ENCODE results near the gene SYT1.

SYT1 gene

GRCh38 chr12:79086541-79087296 lies 222.1 kb downstream of the SYT1 start:
- TF ChIP-seq GATA2 (IDR thresholded peaks at IDR 0.05; ENCODE audit: low read depth, low read length), result no peak
- TF ChIP-seq GATA3 (IDR thresholded peaks at IDR 0.05; ENCODE audit: low read depth, low read length), result no peak

- TF ChIP-seq GATA2 (IDR thresholded peaks at IDR 0.05; ENCODE audit: low read depth, low read length) (no peak), GATA3 (IDR thresholded peaks at IDR 0.05; ENCODE audit: low read depth, low read length) (no peak)
Measured at GRCh38 chr12:79098530-79098929, 234.0 kb downstream of the SYT1 start.

- TF ChIP-seq GATA2 (IDR thresholded peaks at IDR 0.05; ENCODE audit: low read depth, low read length), result no peak
- no peak for TF ChIP-seq GATA3 (IDR thresholded peaks at IDR 0.05; ENCODE audit: low read depth, low read length)
Measured at GRCh38 chr12:79108962-79109361, 244.4 kb downstream of the SYT1 start.

- TF ChIP-seq GATA2 (IDR thresholded peaks at IDR 0.05; ENCODE audit: low read depth, low read length) (no peak), GATA3 (IDR thresholded peaks at IDR 0.05; ENCODE audit: low read depth, low read length) (no peak)
Measured at GRCh38 chr12:79114896-79115295, 250.3 kb downstream of the SYT1 start.

DNA sequence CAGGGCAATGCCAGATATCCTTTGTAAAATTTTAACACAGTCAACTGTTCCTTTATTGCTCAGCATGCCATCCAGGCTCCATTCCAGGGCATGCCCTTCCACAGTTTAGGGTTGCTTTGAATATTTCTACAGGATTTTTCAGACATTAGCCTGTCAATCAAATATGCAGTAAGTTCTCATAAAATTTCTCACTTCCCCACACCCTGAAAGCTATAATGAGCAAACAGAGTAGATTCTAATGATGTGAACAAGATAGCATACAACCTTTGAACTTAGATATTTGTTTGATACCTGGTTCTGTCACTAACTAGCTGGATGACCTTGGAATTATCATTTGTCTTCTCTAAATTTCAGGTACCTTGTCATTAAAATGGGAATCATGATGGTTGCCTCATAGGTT lies 251.2 kb downstream of the SYT1 start:
- no peak for TF ChIP-seq GATA2 (IDR thresholded peaks at IDR 0.05; ENCODE audit: low read depth, low read length)
- no peak for TF ChIP-seq GATA3 (IDR thresholded peaks at IDR 0.05; ENCODE audit: low read depth, low read length)

DNA sequence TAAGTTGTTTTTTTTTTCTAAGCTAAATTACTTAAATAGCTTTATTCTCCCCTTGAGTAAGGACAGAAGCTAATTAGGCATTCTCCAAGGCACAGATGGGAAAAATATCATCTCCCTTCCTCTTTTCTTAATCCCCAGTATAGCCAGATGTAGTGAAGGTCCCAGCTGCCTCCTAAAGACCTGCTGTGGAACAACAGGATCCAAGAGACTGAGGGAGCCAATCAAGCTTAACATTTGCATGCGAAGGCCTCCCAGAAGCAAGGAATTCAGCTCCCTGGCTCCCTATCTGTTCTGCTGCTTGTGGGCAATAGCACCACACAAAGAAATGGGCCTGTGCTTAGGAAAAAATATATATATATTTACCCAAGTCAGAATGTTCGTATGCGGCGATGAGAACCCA lies 255.2 kb downstream of the SYT1 start:
- no peak for TF ChIP-seq GATA3 (IDR thresholded peaks at IDR 0.05; ENCODE audit: low read depth, low read length)
- TF ChIP-seq GATA2 (IDR thresholded peaks at IDR 0.05; ENCODE audit: low read depth, low read length), result no peak

DNA sequence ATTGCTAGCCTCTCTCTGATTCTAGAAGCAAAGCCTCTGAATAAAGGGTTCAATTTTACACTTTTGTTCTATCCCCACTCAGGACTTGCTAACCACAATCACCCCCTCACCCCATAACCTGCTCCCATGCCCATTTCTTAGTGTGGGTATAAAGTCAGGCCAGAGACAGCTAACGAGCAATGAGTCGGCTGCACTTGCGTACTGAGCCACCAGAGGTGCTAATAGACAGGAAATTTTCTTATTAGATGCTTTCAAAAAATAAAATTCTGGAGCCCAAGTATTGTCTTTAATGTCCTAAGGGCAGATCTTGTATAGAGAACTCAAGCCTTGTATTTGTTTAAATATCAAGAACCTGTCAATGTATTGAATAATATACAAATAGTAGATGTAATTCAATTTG lies 256.9 kb downstream of the SYT1 start:
- TF ChIP-seq GATA3 (IDR thresholded peaks at IDR 0.05; ENCODE audit: low read depth, low read length), result no peak

- no peak for TF ChIP-seq GATA3 (IDR thresholded peaks at IDR 0.05; ENCODE audit: low read depth, low read length)
- TF ChIP-seq GATA2 (IDR thresholded peaks at IDR 0.05; ENCODE audit: low read depth, low read length), result no peak
Measured at GRCh38 chr12:79124385-79124784, 259.8 kb downstream of the SYT1 start.

- no peak for TF ChIP-seq GATA3 (IDR thresholded peaks at IDR 0.05; ENCODE audit: low read depth, low read length)
- no peak for TF ChIP-seq GATA2 (IDR thresholded peaks at IDR 0.05; ENCODE audit: low read depth, low read length)
Measured at GRCh38 chr12:79125358-79125757, 260.8 kb downstream of the SYT1 start.

DNA sequence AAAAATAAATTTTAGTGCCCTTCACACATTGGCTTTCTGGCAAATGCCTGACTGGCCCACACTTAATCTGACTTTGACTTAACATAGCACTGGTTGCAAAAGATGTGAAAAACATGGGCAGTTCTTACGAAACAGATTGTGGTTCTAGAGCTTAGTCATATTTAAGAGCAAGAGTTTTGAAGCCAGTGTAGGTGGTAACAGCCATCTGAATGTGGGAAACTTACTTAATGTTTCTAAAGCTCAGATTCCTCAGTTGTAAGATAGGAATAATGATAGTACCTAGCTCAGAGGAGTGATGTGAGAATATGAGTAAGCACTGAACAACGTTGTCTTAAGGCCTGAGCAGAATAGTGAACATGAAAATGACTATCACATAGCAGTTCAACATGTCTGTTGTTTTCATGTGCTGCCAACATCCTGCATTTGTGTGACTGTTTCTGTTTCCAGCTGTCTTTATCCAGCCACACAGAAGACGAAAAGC lies 262.7 kb downstream of the SYT1 start:
- TF ChIP-seq GATA2 (IDR thresholded peaks at IDR 0.05; ENCODE audit: low read depth, low read length) (no peak), GATA3 (IDR thresholded peaks at IDR 0.05; ENCODE audit: low read depth, low read length) (no peak)

- TF ChIP-seq GATA2 (IDR thresholded peaks at IDR 0.05; ENCODE audit: low read depth, low read length), result no peak
- no peak for TF ChIP-seq GATA3 (IDR thresholded peaks at IDR 0.05; ENCODE audit: low read depth, low read length)
Measured at GRCh38 chr12:79128956-79129355, 264.4 kb downstream of the SYT1 start.

GRCh38 chr12:79138872-79139271 lies 274.3 kb downstream of the SYT1 start:
- no peak for TF ChIP-seq GATA2 (IDR thresholded peaks at IDR 0.05; ENCODE audit: low read depth, low read length)
- TF ChIP-seq GATA3 (IDR thresholded peaks at IDR 0.05; ENCODE audit: low read depth, low read length), result no peak

- TF ChIP-seq GATA2 (IDR thresholded peaks at IDR 0.05; ENCODE audit: low read depth, low read length) (no peak), GATA3 (IDR thresholded peaks at IDR 0.05; ENCODE audit: low read depth, low read length) (no peak)
Measured at GRCh38 chr12:79140711-79141110, 276.1 kb downstream of the SYT1 start.

DNA sequence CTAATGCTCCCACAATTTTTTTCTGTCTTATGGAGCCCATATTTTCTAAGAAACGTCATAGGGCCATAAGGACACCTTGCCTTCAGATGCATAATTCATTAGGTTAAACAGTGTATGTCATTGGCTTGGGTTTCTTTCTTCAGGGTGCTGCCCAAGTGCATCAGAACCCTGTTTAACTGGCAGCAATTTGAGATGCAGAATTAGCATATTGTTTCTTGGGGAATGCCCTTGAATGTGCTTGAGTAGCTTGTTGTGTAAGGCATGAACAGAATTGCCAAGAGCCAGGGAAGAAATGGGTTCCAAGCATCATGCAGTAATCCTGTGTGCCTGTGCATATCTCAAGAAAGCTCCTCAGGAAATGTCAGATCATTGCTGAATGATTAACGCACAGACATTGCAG lies 277.2 kb downstream of the SYT1 start:
- no peak for TF ChIP-seq GATA3 (IDR thresholded peaks at IDR 0.05; ENCODE audit: low read depth, low read length)
- TF ChIP-seq GATA2 (IDR thresholded peaks at IDR 0.05; ENCODE audit: low read depth, low read length), result no peak

DNA sequence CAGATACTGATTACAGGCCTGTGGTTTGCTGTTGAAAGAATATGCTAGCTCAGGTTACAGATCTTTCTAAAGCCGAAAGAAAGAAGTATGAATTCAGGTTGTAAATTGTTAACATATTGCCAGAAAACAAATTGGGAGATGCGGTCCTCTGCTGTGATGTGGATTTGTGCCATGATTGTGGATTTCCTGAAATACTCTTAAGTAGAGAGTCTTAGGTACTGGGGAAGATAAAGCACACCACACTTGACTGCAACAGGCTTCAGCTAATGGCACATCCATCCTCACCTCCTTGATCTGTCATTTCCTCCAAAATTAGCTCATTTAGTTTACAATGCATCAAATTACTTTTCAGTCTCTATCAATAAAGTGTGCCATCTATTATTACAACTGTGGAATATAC lies 279.2 kb downstream of the SYT1 start:
- TF ChIP-seq GATA2 (IDR thresholded peaks at IDR 0.05; ENCODE audit: low read depth, low read length), result no peak
- no peak for TF ChIP-seq GATA3 (IDR thresholded peaks at IDR 0.05; ENCODE audit: low read depth, low read length)

GRCh38 chr12:79151956-79152355 lies 287.4 kb downstream of the SYT1 start:
- TF ChIP-seq GATA3 (IDR thresholded peaks at IDR 0.05; ENCODE audit: low read depth, low read length) (no peak), GATA2 (IDR thresholded peaks at IDR 0.05; ENCODE audit: low read depth, low read length) (no peak)
